HG02588 (cell line): ENCODE results near the gene HS6ST3.
"Not testable (repeated sequence)": the region's sequence is repeated elsewhere in the genome, so short reads cannot be mapped to it uniquely, and the experiment has no call there.

Source experiments
- ATAC-seq: cut with Tn5 transposase; IDR thresholded peaks from one replicate; pipeline ENCODE4 v1.9.1; 2021; ENCODE audit warnings: mild to moderate bottlenecking, moderate library complexity; ENCODE audit not compliant: unreplicated experiment

The HS6ST3 gene

GRCh38 chr13:96772426-96772825, 682.5 kb downstream of the HS6ST3 start:
- ATAC-seq: no peak

GRCh38 chr13:96778302-96778701, 688.4 kb downstream of the HS6ST3 start:
- not testable (repeated sequence) for ATAC-seq

- ATAC-seq: no peak
These were observed 689.8 kb downstream of the HS6ST3 start for GRCh38 chr13:96779691-96780090.

GRCh38 chr13:96780105-96780504, 690.2 kb downstream of the HS6ST3 start:
- ATAC-seq: no peak

GRCh38 chr13:96781141-96781540, 691.2 kb downstream of the HS6ST3 start:
- no peak for ATAC-seq

GRCh38 chr13:96782186-96782585, 692.3 kb downstream of the HS6ST3 start:
- no peak for ATAC-seq

- no peak for ATAC-seq
These were observed 693.1 kb downstream of the HS6ST3 start for GRCh38 chr13:96783057-96783456.

- ATAC-seq: no peak
These were observed 693.6 kb downstream of the HS6ST3 start for GRCh38 chr13:96783511-96783910.

GRCh38 chr13:96785986-96786385, 696.1 kb downstream of the HS6ST3 start:
- no peak for ATAC-seq

- no peak for ATAC-seq
These were observed 702.3 kb downstream of the HS6ST3 start for GRCh38 chr13:96792188-96792587.

GRCh38 chr13:96792736-96793403, 703.0 kb downstream of the HS6ST3 start:
- no peak for ATAC-seq

GRCh38 chr13:96793404-96793755, 703.5 kb downstream of the HS6ST3 start:
- ATAC-seq: no peak

- no peak for ATAC-seq
These were observed 704.8 kb downstream of the HS6ST3 start for GRCh38 chr13:96794669-96795068.

GRCh38 chr13:96795670-96796069, 705.8 kb downstream of the HS6ST3 start:
- no peak for ATAC-seq

GRCh38 chr13:96796091-96796633, 706.3 kb downstream of the HS6ST3 start:
- ATAC-seq: no peak

GRCh38 chr13:96797136-96797535, 707.2 kb downstream of the HS6ST3 start:
- ATAC-seq: no peak

- no peak for ATAC-seq
These were observed 713.7 kb downstream of the HS6ST3 start for GRCh38 chr13:96803456-96804100.

GRCh38 chr13:96804174-96804573, 714.3 kb downstream of the HS6ST3 start:
- no peak for ATAC-seq

GRCh38 chr13:96806746-96807145, 716.8 kb downstream of the HS6ST3 start:
- no peak for ATAC-seq

- no peak for ATAC-seq
These were observed 719.6 kb downstream of the HS6ST3 start for GRCh38 chr13:96809366-96810096.

- ATAC-seq: no peak
These were observed 720.2 kb downstream of the HS6ST3 start for GRCh38 chr13:96810104-96810503.

- ATAC-seq: no peak
These were observed 721.1 kb downstream of the HS6ST3 start for GRCh38 chr13:96811049-96811448.
